A549 (cell line): ENCODE results near the gene SRPK2. TPM values are rescaled to one million over a fixed set of nuclear protein-coding genes. Genes with fewer than 3 reads are reported as not detected.

Experiments
- ATAC-seq, 2 experiments: fragments of 200-7000 bp in 1 of 2; fragments of >200 bp in 1 of 2; cut with Nextera tagmentation in 1 of 2; cut with Tn5 transposase in 1 of 2; 3 replicates each; pipeline versions ENCODE4 v1.8.0 to v1.9.1; 2018 to 2020; ENCODE audit warnings: mild to moderate bottlenecking in 1 of 2, moderate library complexity in 1 of 2
- CTCF ChIA-PET: fragments of 300-600 bp; sonication (Branson Sonifier 250); formaldehyde crosslinking; extraction: SDS; loops from one replicate; lab custom pipeline; 2021; ENCODE audit warnings: antibody characterized with exemption, inconsistent platforms; lab: Yijun Ruan, JAX
- POLR2A ChIA-PET: fragments of 350-600 bp; formaldehyde crosslinking; extraction: SDS; loops from one replicate; lab custom pipeline; 2021; ENCODE audit warnings: antibody characterized with exemption, inconsistent platforms; lab: Yijun Ruan, JAX
- DNase-seq, 2 experiments: peaks; one replicate each; pipeline versions ENCODE4 v3.0.0 to v3.0.0-alpha.2; 2011 to 2016; ENCODE audit warnings: low read depth in 1 of 2, low spot score in 1 of 2
- FAIRE-seq: peaks from 2 replicates; lab custom pipeline; 2011; peaks lifted over from hg19 to GRCh38; lab: Jason Lieb, UNC
- H3K27ac ChIP-seq, 2 experiments: fragments of >200 bp; sonication (Bioruptor Twin); formaldehyde crosslinking; 3 replicates each; pipeline ENCODE4 v1.5.1; 2016 to 2017
- H3K4me1 ChIP-seq: fragments of >200 bp; sonication (Bioruptor Twin); formaldehyde crosslinking; 3 replicates; pipeline ENCODE4 v1.6.1; 2016
- H3K4me2 ChIP-seq: fragments of >200 bp; sonication (Bioruptor Twin); formaldehyde crosslinking; 3 replicates; pipeline ENCODE4 v1.6.1; 2016
- H3K4me3 ChIP-seq: fragments of >200 bp; sonication (Bioruptor Twin); formaldehyde crosslinking; 3 replicates; pipeline ENCODE4 v1.5.1; 2016
- H3K9me3 ChIP-seq: fragments of >200 bp; sonication (Bioruptor Twin); formaldehyde crosslinking; 3 replicates; pipeline ENCODE4 v1.6.1; 2016
- CBX2 ChIP-seq: fragments of 200-600 bp; sonication (generic); IDR thresholded peaks from 2 replicates; pipeline ENCODE4 v1.6.1; 2016; ENCODE audit warnings: low read depth, mild to moderate bottlenecking, borderline replicate concordance
- CHD2 ChIP-seq: fragments of 150-350 bp; IDR thresholded peaks from 2 replicates; pipeline ENCODE4 v1.6.1; 2014; ENCODE audit warnings: low read length; ENCODE audit not compliant: partially characterized antibody
- ESRRA ChIP-seq: fragments of 150-350 bp; IDR thresholded peaks from 2 replicates; pipeline ENCODE4 v1.6.1; 2014; ENCODE audit warnings: mild to moderate bottlenecking, low read length, borderline replicate concordance
- FOSB ChIP-seq: fragments of 250-450 bp; sonication (Bioruptor Pico); IDR thresholded peaks from 2 replicates; pipeline ENCODE4 v1.5.0; 2020; ENCODE audit warnings: mild to moderate bottlenecking, moderate library complexity
- GATA3 ChIP-seq: IDR thresholded peaks from 2 replicates; pipeline ENCODE4 v1.6.1; 2012; ENCODE audit warnings: borderline replicate concordance
- HDAC2 ChIP-seq: fragments of 200-600 bp; sonication (generic); IDR thresholded peaks from 2 replicates; pipeline ENCODE4 v1.6.1; 2016
- HOXA7 ChIP-seq: fragments of 250-450 bp; sonication (Bioruptor Pico); IDR thresholded peaks from 2 replicates; pipeline ENCODE4 v1.5.0; 2020; ENCODE audit warnings: mild to moderate bottlenecking, moderate library complexity
- HOXB5 ChIP-seq: fragments of 250-450 bp; sonication (Bioruptor Pico); IDR thresholded peaks from 2 replicates; pipeline ENCODE4 v1.5.0; 2020; ENCODE audit warnings: mild to moderate bottlenecking, moderate library complexity
- KDM5A ChIP-seq: fragments of 200-600 bp; sonication (generic); IDR thresholded peaks from 2 replicates; pipeline ENCODE4 v1.6.1; 2016; ENCODE audit warnings: antibody characterized with exemption, mild to moderate bottlenecking
- NFE2L2 ChIP-seq: fragments of 150-350 bp; conservative IDR thresholded peaks from 2 replicates; pipeline ENCODE4 v1.6.1; 2014; ENCODE audit warnings: low read length
- RAD21 ChIP-seq, 2 experiments: fragments of >200 bp in 1 of 2; sonication (Bioruptor Twin) in 1 of 2; formaldehyde crosslinking in 1 of 2; IDR thresholded peaks in 1 of 2; conservative IDR thresholded peaks in 1 of 2; 2 replicates in 1 of 2; 3 replicates in 1 of 2; pipeline ENCODE4 v1.6.1; 2012 to 2018; ENCODE audit warnings: inconsistent platforms in 1 of 2
- RARB ChIP-seq: fragments of 250-450 bp; sonication (Bioruptor Pico); IDR thresholded peaks from 2 replicates; pipeline ENCODE4 v1.8.0; 2021; ENCODE audit warnings: mild to moderate bottlenecking, moderate library complexity
- RFX5 ChIP-seq: fragments of 450-650 bp; IDR thresholded peaks from 2 replicates; pipeline ENCODE4 v1.7.1; 2014; ENCODE audit warnings: antibody characterized with exemption, mild to moderate bottlenecking, moderate library complexity
- SREBF2 ChIP-seq: fragments of 450-650 bp; IDR thresholded peaks from 2 replicates; pipeline ENCODE4 v1.6.1; 2014; ENCODE audit warnings: mild to moderate bottlenecking, moderate library complexity
- TP53 ChIP-seq: fragments of 250-450 bp; sonication (Bioruptor Pico); IDR thresholded peaks from 2 replicates; pipeline ENCODE4 v1.5.0; 2021; ENCODE audit warnings: mild to moderate bottlenecking, moderate library complexity
- ZNF302 ChIP-seq: fragments of 250-450 bp; sonication (Bioruptor Pico); IDR thresholded peaks from 2 replicates; pipeline ENCODE4 v1.9.0; 2021; ENCODE audit warnings: inconsistent platforms, mild to moderate bottlenecking, moderate library complexity
- WGBS: methylation state at CpG from one replicate; pipeline ENCODE4 v1.1.6; 2017; ENCODE audit errors: missing lambda C conversion rate; 5-methylcytosine and 5-hydroxymethylcytosine counted together
- polyA plus RNA-seq, 4 experiments: library from polyadenylated mRNA; depleted of rRNA in 3 of 4; stranded (reverse); fragments of >200 nt; fragmentation: RNase III in 1 of 4; extraction: RNeasy Plus Mini Kit Qiagen cat#74134 plus additional on column Dnase treatment in 1 of 4; gene quantifications; 2 replicates in 3 of 4; 3 replicates in 1 of 4; pipeline ENCODE4 v1.2.3, GENCODE V29; 2011 to 2017
- TF ChIP-seq, protein P1 (sequence below): fragments of >200 bp; sonication (Bioruptor Twin); formaldehyde crosslinking; IDR thresholded peaks from 3 replicates; pipeline ENCODE4 v1.5.1; 2016
- TF ChIP-seq, protein P2 (sequence below): fragments of >200 bp; sonication (Bioruptor Twin); formaldehyde crosslinking; IDR thresholded peaks from 2 replicates; pipeline ENCODE4 v1.6.1; 2016
- TF ChIP-seq, protein P3 (sequence below): IDR thresholded peaks from 2 replicates; pipeline ENCODE4 v1.6.1; 2012
- TF ChIP-seq, protein P4 (sequence below): IDR thresholded peaks from 2 replicates; pipeline ENCODE4 v1.6.1; 2012
- TF ChIP-seq, protein P5 (sequence below): fragments of 150-350 bp; IDR thresholded peaks from 2 replicates; pipeline ENCODE4 v1.6.1; 2014; ENCODE audit warnings: low read depth, mild to moderate bottlenecking, low read length

The SRPK2 gene
- polyA plus RNA-seq, 2 of the 4 experiments (the other 2 are of a cell fraction): 23.0 to 30.9 TPM

DNA sequence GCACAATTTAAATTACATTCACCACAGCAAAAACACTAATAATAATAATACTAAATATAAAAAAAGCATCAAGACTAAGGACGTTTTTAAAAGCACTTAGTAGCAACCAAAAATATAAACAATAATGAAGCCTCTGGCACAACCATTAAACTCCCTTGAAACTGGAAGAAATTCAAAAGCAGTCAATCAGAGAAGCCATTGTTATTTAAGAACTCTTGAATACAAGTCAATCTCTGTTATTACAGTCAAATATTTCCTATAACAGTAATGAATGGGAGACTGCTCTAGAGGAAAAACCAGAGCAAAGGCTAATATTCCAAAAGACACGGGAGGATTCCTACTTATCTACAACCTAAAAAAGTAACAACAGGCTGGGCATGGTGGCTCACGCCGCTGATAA lies 210.5 kb downstream of the SRPK2 start:
- ChIA-PET POLR2A (no interaction called here), CTCF (no interaction called here)
- H3K4me3 ChIP-seq: no peak overlapping the region
- no peak for TF ChIP-seq ESRRA
- TF ChIP-seq, protein P1, sequence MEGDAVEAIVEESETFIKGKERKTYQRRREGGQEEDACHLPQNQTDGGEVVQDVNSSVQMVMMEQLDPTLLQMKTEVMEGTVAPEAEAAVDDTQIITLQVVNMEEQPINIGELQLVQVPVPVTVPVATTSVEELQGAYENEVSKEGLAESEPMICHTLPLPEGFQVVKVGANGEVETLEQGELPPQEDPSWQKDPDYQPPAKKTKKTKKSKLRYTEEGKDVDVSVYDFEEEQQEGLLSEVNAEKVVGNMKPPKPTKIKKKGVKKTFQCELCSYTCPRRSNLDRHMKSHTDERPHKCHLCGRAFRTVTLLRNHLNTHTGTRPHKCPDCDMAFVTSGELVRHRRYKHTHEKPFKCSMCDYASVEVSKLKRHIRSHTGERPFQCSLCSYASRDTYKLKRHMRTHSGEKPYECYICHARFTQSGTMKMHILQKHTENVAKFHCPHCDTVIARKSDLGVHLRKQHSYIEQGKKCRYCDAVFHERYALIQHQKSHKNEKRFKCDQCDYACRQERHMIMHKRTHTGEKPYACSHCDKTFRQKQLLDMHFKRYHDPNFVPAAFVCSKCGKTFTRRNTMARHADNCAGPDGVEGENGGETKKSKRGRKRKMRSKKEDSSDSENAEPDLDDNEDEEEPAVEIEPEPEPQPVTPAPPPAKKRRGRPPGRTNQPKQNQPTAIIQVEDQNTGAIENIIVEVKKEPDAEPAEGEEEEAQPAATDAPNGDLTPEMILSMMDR: no peak
- TF ChIP-seq KDM5A: no peak
- no peak for TF ChIP-seq HOXA7 (CRISPR knock-in tag)
- TF ChIP-seq, protein P2, sequence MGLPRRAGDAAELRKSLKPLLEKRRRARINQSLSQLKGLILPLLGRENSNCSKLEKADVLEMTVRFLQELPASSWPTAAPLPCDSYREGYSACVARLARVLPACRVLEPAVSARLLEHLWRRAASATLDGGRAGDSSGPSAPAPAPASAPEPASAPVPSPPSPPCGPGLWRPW: no peak
- no peak for TF ChIP-seq RFX5
- TF ChIP-seq, protein P3, sequence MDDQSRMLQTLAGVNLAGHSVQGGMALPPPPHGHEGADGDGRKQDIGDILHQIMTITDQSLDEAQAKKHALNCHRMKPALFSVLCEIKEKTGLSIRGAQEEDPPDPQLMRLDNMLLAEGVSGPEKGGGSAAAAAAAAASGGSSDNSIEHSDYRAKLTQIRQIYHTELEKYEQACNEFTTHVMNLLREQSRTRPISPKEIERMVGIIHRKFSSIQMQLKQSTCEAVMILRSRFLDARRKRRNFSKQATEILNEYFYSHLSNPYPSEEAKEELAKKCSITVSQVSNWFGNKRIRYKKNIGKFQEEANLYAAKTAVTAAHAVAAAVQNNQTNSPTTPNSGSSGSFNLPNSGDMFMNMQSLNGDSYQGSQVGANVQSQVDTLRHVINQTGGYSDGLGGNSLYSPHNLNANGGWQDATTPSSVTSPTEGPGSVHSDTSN: no peak
- no peak for TF ChIP-seq ZNF302
- TF ChIP-seq RAD21 (conservative IDR thresholded peaks at IDR 0.05 in 1 of 2, IDR thresholded peaks at IDR 0.05 in 1 of 2): no peak
- TF ChIP-seq, all 56 proteins: peak for 0
- no peak for ATAC-seq
- 75% methylated on average over 4 of the region's 4 CpGs for WGBS
- Histone ChIP-seq H3K4me1 (peaks cover 5% of the 10 kb centered on the region; the same call in 2 of the 3 replicates), H3K27ac (no peak overlapping the region), H3K9me3 (peaks cover 9% of the 10 kb centered on the region; the same call in 2 of the 3 replicates), H3K4me2 (no peak overlapping the region)
- no peak for FAIRE-seq
- no peak for DNase-seq

DNA sequence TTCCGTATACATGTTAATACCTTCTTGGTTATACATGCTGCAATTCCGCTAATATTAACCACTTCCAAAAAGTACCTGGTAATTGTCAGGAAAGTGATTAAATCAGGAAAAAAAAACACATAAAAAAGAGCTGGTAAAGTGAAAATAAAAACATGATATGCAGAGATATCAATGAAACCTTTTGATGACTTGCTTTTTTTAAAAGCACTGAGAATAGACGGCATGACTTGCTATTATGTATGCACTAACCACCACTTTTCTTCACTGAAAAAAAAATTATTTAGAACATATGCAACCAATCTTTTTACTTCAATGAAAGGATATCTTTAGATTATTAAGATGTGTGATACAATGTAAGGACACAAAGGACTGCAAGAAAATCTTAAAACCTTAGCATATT lies 211.7 kb downstream of the SRPK2 start:
- Histone ChIP-seq H3K9me3 (peaks cover 9% of the 10 kb centered on the region; the same call in 2 of the 3 replicates), H3K4me2 (no peak overlapping the region), H3K27ac (no peak overlapping the region), H3K4me1 (peaks cover 5% of the 10 kb centered on the region; the same call in 2 of the 3 replicates), H3K4me3 (no peak overlapping the region)
- ChIA-PET POLR2A (no interaction called here), CTCF (no interaction called here)
- FAIRE-seq (no peak), ATAC-seq (no peak), DNase-seq (no peak)
- TF ChIP-seq, protein P2: no peak
- TF ChIP-seq GATA3 (no peak), CBX2 (no peak), NFE2L2 (peak; percentile 67), SREBF2 (no peak)
- 91% methylated on average over 3 of the region's 3 CpGs for WGBS

DNA sequence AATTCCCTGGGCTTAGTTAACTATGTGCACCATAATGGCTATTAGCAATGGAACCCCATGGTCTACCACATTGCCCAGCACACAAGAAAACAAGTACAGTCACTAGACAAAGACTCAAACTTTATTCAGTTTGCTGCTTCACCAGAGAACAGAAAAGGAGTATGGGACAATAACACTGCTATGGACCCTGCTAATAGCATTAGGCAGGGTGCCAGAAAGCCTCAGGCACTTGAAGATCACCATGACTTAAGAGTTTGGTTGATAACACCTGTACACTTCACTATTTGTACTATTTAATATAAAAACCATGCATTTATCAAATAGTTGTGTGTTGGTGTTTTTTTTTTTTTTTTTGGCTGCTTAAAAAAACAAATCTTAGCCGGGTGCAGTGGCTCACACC lies 215.1 kb downstream of the SRPK2 start:
- POLR2A ChIA-PET: no interaction called here
- WGBS: 91% methylated on average over 1 of the region's 1 CpG
- no peak overlapping the region for H3K4me2 ChIP-seq
- DNase-seq (no peak), FAIRE-seq (no peak), ATAC-seq (no peak)
- H3K27ac ChIP-seq: no peak overlapping the region
- no peaks in the 10 kb centered on the region; the same call in 2 of the 3 replicates for H3K4me1 ChIP-seq
- H3K4me3 ChIP-seq: no peak overlapping the region
- no peaks in the 10 kb centered on the region for H3K9me3 ChIP-seq
- CTCF ChIA-PET: no interaction called here
- TF ChIP-seq HOXB5 (CRISPR knock-in tag) (no peak), FOSB (CRISPR knock-in tag) (no peak), TP53 (CRISPR knock-in tag) (no peak), HOXA7 (CRISPR knock-in tag) (no peak), CHD2 (no peak), HDAC2 (no peak), NFE2L2 (no peak), RARB (no peak)
- TF ChIP-seq, protein P4, sequence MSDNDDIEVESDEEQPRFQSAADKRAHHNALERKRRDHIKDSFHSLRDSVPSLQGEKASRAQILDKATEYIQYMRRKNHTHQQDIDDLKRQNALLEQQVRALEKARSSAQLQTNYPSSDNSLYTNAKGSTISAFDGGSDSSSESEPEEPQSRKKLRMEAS: no peak
- TF ChIP-seq, protein P5, sequence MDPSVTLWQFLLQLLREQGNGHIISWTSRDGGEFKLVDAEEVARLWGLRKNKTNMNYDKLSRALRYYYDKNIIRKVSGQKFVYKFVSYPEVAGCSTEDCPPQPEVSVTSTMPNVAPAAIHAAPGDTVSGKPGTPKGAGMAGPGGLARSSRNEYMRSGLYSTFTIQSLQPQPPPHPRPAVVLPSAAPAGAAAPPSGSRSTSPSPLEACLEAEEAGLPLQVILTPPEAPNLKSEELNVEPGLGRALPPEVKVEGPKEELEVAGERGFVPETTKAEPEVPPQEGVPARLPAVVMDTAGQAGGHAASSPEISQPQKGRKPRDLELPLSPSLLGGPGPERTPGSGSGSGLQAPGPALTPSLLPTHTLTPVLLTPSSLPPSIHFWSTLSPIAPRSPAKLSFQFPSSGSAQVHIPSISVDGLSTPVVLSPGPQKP: no peak
